GM18507 (cell line): ENCODE results near the gene CLTB.
"Not testable (repeated sequence)": the region's sequence is repeated elsewhere in the genome, so short reads cannot be mapped to it uniquely, and the experiment has no call there.

ENCODE experiments used
- DNase-seq: peaks from one replicate; pipeline ENCODE4 v3.0.0; 2011; ENCODE audit warnings: low read depth; ENCODE audit not compliant: insufficient read length; ENCODE audit errors: extremely low spot score
- FAIRE-seq: peaks from 2 replicates; lab custom pipeline; 2011; peaks lifted over from hg19 to GRCh38; lab: Jason Lieb, UNC

CLTB gene

DNA sequence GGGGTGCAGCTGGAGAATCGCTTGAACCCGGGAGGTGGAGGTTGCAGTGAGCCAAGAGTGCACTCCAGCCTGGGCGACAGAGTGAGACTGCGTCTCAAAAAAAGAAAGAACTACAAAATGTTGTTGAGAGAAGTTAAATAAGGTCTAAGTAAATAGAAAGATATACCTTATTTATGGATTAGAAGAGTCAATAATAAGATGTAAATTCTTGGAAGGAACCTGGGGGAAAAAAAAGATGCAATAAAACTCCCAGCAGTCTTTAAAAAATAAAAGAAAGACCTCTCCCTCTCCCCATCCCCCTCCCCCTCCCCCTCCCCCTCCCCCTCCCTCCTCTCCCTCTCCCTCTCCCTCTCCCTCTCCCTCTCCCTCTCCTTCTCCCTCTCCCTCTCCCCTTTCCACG is 16.4 kb upstream of the CLTB start:
- DNase-seq (no peak), FAIRE-seq (no peak)

DNA sequence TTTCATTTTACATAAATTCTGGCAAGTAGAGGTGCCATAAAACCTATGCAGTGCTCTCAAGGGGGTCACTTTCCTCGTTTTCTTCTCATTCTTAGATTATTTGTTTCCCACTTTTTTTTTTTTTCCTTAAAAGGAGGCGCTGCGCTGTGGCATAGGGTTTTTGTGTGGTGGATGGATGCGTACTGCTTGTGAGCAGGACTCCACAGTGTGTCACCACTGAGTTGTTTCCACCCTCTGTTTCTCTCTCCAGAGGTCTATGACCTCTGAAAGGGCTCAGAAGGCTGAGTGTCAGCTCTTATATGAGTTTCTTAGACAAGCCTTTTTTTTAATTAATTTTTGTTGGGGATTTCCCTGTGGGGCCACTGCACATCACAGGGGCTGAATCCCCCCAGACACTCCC is 13.6 kb upstream of the CLTB start:
- FAIRE-seq: no peak

DNA sequence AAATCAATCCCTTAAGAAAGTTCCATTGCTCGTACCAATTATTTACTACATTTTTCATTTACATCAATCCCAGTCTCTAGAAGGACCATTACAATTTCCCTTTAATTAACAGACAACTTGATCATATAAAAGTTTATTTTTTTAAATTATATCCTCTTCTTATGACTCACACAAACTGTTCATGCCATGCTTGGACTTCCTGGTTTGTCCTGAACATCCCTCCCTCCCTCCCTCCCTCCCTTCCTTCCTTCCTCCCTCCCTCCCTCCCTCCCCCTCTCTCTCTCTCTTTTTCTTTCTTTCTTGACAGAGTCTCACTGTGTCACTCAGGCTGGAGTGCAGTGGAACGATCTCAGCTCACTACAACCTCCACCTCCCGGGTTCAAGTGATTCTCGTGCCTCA is 11.6 kb upstream of the CLTB start:
- FAIRE-seq: no peak
- DNase-seq: no peak

More for the DNA sequence above, 13.6 kb upstream of the CLTB start:
- no peak for DNase-seq

DNA sequence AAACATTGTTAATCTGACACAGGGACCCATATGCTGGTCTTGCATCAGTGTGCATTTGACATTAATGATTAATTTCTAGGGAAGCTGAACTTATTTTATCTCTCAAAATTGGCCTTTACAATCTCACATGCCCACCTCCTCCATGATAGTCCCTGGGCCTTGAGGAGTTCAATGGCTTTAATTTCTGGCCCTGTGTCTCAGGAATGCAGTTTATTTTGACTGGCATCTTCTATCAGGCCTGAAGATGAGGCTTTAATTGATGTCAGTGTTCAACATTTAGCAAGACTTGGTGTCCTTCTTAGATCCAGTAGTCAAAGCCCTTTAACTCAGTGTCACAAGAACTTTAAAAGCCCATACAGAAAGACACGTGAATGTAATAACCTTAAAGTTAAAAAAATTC is 10.5 kb upstream of the CLTB start:
- FAIRE-seq: no peak
- no peak for DNase-seq

DNA sequence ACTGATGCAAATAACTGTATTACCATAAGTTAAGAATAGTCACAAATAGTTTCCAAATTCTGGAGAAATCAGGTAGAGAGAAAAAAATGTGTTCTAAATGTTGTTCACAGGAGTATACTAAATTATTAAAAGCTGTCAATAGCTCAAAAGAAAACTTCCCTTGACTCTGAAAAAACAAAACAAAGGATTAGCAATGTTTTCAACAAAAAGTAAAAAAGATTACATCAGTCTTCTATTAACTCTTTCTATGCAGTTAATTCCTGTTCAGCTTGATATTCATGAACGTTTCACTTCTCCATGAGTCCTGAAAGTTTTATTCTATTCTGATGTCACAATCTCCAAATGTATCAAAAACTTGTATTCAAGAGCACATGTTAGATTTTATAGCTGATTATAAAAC is 9.5 kb upstream of the CLTB start:
- FAIRE-seq (no peak), DNase-seq (no peak)

DNA sequence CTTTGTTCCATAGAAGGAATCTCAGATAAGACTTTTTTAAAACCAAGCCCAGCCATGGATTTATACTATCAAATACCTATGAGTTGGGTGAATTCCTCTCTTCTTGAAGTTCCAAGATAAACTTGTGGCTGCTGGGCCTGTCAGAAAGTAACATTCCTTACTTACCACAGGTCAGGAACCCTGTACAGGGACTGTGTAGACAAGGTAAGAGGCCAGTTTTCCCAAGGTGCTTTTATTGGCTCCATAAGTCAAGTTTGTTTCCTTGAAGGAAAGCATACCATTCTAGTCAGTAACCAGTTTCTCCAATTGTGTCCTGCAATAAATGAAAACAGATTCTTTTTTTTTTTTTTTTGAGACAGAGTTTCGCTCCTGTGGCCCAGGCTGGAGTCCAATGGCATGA is 8.8 kb upstream of the CLTB start:
- DNase-seq: no peak
- no peak for FAIRE-seq

DNA sequence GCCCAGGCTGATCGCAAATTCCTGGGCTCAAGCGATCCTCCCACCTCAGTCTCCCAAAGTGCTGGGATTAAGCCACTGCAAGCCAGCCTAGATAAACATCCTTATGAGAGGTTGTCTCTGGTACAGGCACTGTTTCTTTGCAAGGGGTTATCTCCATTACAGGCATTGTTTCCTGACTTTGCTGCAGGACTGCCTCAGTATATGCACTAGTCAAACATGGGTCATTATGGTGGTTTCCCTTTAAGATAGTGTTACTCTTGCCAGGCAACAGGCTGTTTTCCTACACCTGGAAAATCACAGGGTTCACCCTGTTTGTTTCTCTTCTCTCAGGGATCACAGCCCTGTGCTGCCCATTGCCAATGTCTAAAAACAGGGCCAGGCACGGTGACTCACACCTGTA is 7.8 kb upstream of the CLTB start:
- no peak for FAIRE-seq
- no peak for DNase-seq

DNA sequence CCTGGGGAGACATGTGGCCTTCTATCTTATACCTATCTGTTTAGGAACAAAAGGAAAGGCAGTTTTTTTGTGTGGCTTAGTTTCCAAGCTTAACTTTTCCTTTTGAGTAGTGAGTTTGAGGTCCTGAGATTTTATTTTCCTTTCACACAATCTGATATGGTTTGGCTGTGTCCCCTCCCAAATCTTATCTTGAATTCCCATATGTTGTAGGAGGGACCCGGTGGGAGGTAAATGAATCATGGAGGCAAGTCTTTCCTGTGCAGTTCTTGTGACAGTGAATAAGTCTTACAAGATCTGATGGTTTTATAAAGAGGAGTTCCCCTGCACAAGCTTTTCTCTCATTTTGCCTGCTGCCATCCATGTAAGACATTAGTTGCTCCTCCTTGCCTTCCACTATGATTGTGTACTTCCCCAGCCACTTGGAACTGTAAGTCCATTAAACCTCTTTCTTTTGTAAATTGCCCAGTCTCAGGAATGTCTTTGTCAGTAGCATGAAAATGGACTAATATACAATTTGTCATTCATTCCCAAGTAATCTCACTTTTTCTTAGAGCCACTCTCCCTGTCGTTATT is 4.7 kb upstream of the CLTB start:
- FAIRE-seq: no peak
- DNase-seq: no peak

DNA sequence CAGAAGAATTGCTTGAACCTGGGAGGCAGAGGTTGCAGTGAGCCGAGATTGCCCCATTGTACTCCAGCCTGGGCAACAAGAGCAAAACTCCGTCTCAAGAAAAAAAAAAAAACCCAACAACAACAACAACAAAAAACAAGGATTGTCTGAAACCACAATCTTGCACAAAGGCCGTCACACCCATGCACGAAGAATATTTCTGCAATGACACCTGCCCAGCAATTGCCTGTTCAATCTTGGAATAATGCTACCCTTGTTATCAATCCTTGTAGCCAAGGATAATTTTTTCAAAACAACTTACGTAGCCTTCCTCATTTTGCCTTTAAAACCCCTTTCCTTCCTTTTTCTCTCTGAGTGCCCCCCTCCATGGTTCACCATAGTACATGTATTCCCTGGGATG is 3.7 kb upstream of the CLTB start:
- FAIRE-seq: no peak
- DNase-seq: no peak

DNA sequence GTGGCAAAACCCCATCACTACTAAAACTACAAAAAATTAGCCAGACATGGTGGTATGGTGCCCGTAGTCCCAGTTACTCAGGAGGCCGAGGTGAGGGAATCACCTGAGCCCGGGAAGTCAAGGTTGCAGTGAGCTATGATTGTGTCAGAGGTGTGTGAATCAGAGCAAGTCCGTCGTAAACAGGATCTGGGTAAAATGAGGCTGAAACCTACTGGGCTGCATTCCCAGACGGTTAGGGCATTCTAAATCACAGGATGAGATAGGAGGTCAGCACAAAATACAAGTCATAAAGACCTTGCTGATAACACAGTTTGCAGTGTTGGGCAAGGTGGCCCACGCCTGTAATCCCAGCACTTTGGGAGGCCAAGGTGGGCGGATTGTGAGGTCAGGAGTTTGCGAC is 1.9 kb upstream of the CLTB start:
- FAIRE-seq (no peak), DNase-seq (no peak)

DNA sequence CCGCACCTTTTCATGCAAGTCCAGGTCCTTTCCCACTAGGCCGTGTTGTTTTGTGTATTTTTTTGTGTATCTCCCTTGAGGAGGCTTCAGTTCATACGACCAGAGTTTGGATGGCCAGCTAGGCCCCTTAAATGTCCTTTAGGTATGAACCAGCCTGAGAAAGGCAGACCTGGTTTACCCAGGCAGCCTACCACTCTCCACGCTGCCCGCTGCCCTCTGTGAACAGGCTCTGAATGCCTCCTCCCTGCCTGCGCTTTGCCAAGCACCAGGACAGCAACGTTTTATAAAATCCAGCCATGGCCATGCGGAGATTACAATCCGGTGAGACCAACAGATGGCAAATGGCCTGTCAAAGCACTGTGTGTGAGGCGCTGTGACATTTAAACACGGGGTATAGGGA is 626 bp upstream of the CLTB start:
- no peak for FAIRE-seq
- DNase-seq: no peak

DNA sequence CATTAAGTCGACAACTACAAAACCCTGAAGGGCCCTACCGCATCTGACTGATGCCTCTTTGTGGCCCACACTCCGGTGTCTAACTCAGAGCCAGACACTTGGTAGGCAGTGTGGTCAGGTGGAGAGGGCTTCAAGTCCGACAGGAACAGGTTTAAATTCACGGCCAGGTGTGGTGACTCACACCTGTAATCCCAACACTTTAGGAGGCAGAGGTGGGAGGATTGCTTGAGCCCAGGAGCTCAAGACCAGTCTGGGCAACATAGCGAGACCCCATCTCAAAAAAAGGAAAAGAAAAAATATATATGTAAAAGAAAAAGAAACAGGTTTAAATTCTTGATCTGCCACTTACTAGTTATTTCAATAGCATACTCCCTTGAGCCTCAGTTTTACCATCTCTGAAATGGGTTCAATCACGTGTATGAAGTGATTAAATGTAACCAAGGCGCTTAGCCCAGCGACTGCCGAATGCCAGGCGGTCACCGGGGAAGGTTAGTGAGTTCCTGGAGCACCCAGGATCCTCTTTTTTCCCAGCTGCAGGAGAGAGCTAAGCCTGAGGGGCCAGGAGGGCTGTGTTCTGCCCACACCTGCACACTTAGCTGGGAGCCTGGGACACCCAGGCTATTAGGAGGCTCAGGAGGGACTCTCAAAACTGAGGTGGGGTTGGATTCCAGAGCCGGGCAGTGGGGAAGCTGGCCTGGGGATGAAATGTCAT is 943 bp downstream of the CLTB start:
- DNase-seq (no peak), FAIRE-seq (no peak)

DNA sequence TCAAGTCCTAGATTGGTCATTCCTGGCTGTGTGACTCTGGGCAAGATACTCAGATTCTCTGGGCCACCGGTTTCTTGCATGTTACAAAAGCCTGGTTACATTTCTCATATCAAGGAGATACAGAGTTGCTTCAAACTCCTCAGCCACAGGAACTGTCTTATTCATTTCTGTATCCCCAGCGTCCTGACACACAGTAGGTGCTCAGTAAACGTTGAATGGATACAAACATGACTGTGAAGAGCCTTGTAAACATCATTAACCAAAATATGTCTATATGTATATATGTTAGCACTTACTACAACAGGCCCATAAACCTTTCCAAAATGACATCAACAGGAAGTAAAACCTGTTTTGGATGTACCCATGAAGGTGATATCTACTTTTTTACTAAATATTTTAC is 1.6 kb downstream of the CLTB start:
- DNase-seq (no peak), FAIRE-seq (no peak)

DNA sequence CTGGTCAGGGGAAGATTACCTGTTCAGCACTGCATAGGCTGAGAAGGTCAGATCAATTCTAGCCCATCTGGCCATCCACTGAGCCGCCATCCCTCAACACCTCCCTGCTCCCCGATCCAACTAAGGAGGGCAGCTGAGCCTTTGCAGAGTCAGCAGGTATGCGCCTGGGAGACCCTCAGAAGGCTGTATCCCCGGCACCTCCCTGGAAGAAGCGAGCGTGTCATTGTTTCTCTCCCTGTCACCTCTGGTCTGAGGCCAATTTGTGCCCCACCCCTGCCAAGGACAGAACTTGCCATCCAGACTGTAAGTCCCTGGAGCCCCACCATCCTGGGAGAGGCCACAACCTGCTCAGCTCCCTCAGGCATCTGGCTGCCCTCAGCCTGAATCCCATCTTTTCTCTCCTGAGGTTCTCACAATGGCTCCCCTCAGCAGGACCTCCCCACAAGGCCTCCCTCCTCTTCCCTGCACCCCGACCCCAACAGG is 2.6 kb downstream of the CLTB start:
- FAIRE-seq: no peak
- no peak for DNase-seq

DNA sequence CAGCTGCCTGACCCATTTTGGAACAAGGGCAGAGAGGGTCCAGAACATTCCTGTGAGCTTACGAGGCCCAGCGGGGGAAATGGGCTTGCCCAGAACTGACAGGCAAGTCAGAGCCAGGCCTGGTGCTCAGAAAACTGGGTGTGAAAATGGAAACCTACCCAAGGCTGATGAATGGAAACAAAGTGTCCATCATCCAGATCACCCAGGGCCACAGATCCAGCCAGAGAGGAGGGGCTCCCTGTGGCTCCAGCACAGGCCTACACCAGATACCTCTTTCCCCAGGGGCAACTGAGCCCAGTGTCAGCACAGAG is 3.1 kb downstream of the CLTB start:
- DNase-seq (no peak), FAIRE-seq (no peak)

DNA sequence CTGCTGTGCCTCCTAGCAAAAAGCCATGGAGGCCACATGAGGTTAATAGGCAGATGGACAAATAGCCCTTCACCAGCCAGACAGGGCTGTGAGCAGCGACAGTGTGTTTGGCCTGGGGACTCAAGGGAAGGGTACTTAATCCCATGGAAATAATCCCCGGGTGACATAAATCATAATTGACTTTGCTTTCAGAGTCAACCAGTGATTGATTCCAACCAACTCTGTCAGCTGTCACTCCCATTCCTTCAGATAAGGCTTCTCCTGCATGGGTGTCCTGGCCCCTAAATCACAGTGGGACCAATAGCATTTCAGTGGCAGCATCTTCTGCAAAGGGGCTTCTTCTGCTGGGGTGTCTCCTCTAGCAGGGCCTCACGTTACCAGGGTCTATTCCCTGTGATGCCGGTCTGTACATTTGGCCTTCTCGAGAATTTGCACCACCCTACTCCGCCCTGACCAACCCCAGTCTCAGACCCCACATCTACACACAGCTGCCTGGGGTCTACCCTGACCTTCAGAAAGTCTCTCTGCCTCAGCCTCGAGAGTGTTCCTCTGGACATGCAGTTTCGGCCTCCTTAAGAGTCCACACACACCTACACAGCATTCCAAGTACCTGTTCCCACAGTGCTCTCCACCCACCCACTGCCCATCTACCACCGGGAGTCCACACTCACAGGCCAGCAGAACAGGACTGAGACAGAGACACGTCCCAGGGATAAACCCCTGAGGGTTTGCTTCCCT is 3.7 kb downstream of the CLTB start:
- no peak for DNase-seq
- no peak for FAIRE-seq

DNA sequence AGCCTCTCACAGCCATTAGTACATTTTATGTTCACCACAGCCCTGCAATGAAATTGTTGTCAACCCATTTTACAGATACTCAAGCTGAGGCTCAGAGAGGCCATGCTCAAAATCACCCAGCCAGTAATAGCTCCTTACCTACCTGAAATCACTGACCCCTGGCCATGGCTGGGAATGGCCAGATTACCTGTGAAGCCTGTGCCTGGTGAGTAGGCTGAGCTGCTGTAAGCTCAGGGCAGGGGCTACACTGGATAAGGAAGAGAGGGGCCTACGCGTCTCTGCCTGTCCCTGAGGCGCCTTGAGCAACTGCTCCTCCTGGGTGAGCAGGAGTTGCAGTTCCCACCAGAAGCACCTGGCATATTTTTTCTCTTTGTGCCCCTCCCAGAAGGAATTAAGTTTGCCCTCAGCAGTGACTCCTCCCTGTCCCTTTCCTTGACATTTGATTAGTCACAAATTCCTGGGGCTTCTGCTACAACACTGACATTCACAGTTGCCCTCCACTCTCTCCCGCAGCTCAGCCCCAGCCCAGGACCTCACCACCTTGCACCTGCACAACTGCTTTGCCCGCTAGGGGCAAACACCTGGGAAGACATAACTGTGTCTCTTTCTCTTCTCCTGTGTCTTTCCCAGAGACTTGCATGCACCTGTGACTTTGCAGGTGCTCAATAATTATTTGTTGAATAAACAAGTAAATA is 5.7 kb downstream of the CLTB start:
- no peak for FAIRE-seq
- no peak for DNase-seq

DNA sequence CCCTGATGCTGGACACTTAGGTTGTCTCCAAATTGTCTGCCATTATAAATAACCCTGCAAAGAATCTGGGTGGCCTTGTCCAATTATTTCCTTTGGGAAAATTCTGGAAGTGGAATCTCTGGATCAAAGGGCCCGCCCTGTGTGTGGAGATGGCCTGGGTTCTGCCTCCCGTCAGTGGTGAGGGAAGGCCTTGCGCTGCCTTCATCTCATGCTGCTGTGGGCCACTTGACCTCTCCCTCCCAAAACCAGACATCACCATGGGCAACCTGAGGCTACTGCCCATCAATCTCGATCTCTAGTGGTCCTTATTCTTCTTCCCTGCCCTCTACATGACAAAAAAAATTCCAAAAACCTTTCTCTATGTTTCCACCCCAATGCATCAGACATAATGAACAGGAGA is 6.6 kb downstream of the CLTB start:
- DNase-seq: no peak
- FAIRE-seq: no peak

DNA sequence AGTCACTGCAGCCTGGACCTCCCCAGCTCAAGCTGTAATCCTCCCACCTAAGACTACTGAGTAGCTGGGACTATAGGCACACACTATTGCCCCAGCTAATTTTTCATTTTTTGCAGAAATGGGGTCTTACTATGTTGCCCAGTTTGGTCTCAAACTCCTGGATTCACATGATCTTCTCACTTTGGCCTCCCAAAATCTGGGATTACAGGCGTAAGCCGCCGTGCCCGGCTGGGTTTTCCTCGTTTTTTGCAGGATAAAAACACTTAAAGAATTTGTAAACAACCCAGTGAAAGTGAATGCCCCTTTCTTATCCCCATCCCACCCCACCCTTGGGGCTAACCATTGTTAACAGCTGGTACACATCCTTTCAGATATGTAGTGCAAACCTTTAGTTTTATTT is 7.7 kb downstream of the CLTB start:
- FAIRE-seq (no peak), DNase-seq (no peak)

DNA sequence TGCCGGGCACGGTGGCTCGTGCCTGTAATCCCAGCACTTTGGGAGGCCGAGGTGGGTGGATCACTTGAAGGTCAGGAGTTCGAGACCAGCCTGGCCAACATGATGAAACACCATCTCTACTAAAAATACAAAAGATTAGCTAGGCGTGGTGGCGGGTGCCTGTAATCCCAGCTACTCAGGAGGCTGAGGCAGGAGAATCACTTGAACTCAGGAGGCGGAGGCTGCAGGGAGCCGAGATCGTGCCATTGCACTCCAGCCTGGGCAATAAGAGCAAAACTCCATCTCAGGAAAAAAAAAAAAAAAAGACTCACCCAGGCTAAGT is 8.1 kb downstream of the CLTB start:
- FAIRE-seq: not testable (repeated sequence)

More for the DNA sequence above, 8.1 kb downstream of the CLTB start:
- DNase-seq: not testable (repeated sequence)
